ENCODE measurements around the gene METTL15. TPM values are rescaled to one million over a fixed set of nuclear protein-coding genes. Genes with fewer than 3 reads are reported as not detected.

Gene METTL15
- total RNA-seq, 2 donors from 2014 or later, result 5.2 to 8.2 TPM

DNA sequence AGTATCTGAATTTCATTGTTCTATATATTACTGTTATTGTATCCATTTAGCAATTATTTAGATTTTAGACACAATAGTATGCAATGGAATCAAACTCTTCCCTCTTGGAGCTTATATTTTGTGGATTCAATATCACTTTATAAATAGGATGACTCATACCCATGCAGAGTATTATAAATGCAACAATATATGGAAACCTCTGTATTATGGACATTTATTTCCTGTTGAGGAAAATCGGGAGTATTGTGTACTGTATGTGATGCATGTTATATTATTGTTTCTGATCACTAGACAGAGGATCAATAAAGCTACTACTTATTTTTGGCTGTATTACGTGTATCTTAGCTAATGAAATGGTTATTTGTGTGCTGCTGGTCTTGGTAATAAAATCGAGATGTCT, 770 bp downstream of the METTL15 start:
- DNase-seq (no peak), ATAC-seq (no peak)
- Histone ChIP-seq H3K36me3 (replicated peaks in 1 of 2; ENCODE audit: insufficient read depth in 1 of 2, low read depth in 2 of 2) (no peaks in the 10 kb centered on the region), H3K27me3 (no peaks in the 10 kb centered on the region), H3K4me3 (no peak overlapping the region), H3K4me1 (peaks cover 35% of the 10 kb centered on the region), H3K27ac (peak overlapping the region in 2 of 4 donors; percentile 79 to 81), H3K9me3 (no peaks in the 10 kb centered on the region)
- intact Hi-C loops (cut with DNase I), result no loop called here
- 37 to 56% methylated on average over 3 of the region's 3 CpGs for WGBS, 2 donors
- TF ChIP-seq POLR2A (IDR thresholded peaks at IDR 0.05), result no peak
- TF ChIP-seq, protein P1, sequence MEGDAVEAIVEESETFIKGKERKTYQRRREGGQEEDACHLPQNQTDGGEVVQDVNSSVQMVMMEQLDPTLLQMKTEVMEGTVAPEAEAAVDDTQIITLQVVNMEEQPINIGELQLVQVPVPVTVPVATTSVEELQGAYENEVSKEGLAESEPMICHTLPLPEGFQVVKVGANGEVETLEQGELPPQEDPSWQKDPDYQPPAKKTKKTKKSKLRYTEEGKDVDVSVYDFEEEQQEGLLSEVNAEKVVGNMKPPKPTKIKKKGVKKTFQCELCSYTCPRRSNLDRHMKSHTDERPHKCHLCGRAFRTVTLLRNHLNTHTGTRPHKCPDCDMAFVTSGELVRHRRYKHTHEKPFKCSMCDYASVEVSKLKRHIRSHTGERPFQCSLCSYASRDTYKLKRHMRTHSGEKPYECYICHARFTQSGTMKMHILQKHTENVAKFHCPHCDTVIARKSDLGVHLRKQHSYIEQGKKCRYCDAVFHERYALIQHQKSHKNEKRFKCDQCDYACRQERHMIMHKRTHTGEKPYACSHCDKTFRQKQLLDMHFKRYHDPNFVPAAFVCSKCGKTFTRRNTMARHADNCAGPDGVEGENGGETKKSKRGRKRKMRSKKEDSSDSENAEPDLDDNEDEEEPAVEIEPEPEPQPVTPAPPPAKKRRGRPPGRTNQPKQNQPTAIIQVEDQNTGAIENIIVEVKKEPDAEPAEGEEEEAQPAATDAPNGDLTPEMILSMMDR (IDR thresholded peaks at IDR 0.05), result no peak

DNA sequence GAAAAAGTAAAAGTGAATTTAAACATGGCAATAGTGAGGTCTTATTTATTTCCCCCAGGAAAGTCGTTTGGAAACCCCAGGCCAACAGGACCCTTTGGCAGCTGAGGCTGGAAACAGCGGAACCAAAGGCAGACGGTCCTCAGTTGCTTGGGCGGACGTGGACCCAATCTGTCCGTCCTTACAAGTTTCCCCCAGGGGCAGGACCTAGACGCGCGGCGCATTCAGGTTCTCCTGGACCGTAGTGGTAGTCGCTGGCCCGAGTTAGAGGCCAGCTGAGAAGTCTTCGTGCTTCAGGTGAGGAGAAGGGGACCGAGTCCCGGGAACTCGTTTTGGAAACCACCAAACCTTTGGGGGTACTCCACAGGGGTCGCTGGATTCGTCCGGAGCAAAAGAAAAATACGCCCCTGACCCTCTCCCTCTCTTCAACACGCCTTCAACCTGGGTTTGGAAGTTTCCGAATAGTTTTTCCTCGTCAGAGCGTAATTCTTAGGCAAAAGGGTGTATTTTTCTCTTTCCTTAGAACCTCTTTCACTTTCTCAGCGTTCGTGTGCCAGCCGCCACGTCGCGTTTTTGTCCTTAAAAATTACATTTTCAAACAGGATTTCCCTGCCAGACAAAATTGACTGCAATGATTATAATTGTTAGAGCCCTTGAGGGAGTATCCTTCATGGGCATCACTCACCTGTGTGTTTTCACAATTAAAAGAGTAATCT, 2.1 kb downstream of the METTL15 start:
- WGBS, 2 donors, result 0 to 1% methylated on average over 30 to 31 of the region's 31 CpGs
- intact Hi-C loops (cut with DNase I), result no loop called here
- Histone ChIP-seq H3K36me3 (replicated peaks in 1 of 2; ENCODE audit: insufficient read depth in 1 of 2, low read depth in 2 of 2) (no peaks in the 10 kb centered on the region), H3K4me3 (peak overlapping the region; percentile 21 to 39), H3K27ac (peak overlapping the region; percentile 45 to 83 (median 79)), H3K9me3 (no peaks in the 10 kb centered on the region), H3K4me1 (peaks cover 35% of the 10 kb centered on the region), H3K27me3 (no peaks in the 10 kb centered on the region)
- ATAC-seq, result peak; percentile 57
- TF ChIP-seq, protein P1 (IDR thresholded peaks at IDR 0.05), result peak in 2 of 7 experiments; percentile 15 to 16
- TF ChIP-seq POLR2A (IDR thresholded peaks at IDR 0.05), result peak in 2 of 3 donors; percentile 61 to 72
- DNase-seq, result peak; percentile 73 to 82 (median 74)

DNA sequence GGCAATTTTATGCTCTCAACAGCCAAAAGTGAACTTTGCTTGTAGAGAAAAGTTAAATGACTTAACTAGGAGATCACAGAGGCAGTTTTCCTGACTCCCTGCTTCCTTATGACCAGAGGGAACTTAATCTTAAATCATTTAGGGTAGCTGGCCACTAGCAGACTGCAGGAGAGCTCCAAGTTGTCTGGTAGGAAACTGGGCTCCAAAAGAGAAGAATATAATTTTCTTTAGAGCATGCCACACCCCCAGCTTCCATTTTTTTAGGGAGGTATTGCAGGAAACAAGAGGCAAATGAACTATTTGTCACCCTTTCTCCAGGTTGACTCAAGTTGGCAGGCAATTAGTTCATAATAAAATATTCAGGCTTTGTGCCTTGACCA, 2.6 kb downstream of the METTL15 start:
- Histone ChIP-seq H3K27me3 (no peaks in the 10 kb centered on the region), H3K27ac (peak overlapping the region; percentile 45 to 83 (median 79)), H3K4me3 (peak overlapping the region; percentile 21 to 39), H3K9me3 (no peaks in the 10 kb centered on the region), H3K36me3 (replicated peaks in 1 of 2; ENCODE audit: insufficient read depth in 1 of 2, low read depth in 2 of 2) (no peaks in the 10 kb centered on the region), H3K4me1 (peaks cover 35% of the 10 kb centered on the region)
- ATAC-seq (no peak), DNase-seq (no peak)
- TF ChIP-seq, protein P1 (IDR thresholded peaks at IDR 0.05), result no peak
- TF ChIP-seq POLR2A (IDR thresholded peaks at IDR 0.05), result no peak
- intact Hi-C loops (cut with DNase I), result no loop called here

GRCh38 chr11:28114116-28114515, 5.9 kb downstream of the METTL15 start:
- WGBS, 2 donors, result 94 to 97% methylated on average over 4 of the region's 4 CpGs
- ATAC-seq, result no peak
- intact Hi-C loops (cut with DNase I), result no loop called here

More at GRCh38 chr11:28114116-28114515, 5.9 kb downstream of the METTL15 start:
- Histone ChIP-seq H3K27ac (no peak overlapping the region), H3K4me3 (no peak overlapping the region), H3K27me3 (no peaks in the 10 kb centered on the region), H3K9me3 (no peaks in the 10 kb centered on the region), H3K36me3 (replicated peaks in 1 of 2; ENCODE audit: insufficient read depth in 1 of 2, low read depth in 2 of 2) (no peaks in the 10 kb centered on the region), H3K4me1 (peaks cover 21% of the 10 kb centered on the region)
- TF ChIP-seq POLR2A (IDR thresholded peaks at IDR 0.05), result no peak
- TF ChIP-seq, protein P1 (IDR thresholded peaks at IDR 0.05), result no peak
- DNase-seq, result no peak
